GM12878 (cell line): ENCODE measurements around the gene FIBCD1. TPM values are rescaled to one million over a fixed set of nuclear protein-coding genes. Genes with fewer than 3 reads are reported as not detected.

Experiments used
- ATAC-seq: fragments of 200-7000 bp; cut with Tn5 transposase; 3 replicates; pipeline ENCODE4 v1.9.1; 2020; ENCODE audit warnings: mild to moderate bottlenecking, moderate library complexity
- BruUV-seq: library from RNA; stranded (reverse); fragments of 400-500 nt; replicated peaks from 2 replicates; lab custom pipeline; 2021; lab: Mats Ljungman, UMichigan
- CTCF ChIA-PET: fragments of 300-600 bp; sonication (Branson Sonifier 250); formaldehyde crosslinking; extraction: SDS; loops from one replicate; lab custom pipeline; 2021; ENCODE audit warnings: inconsistent platforms; lab: Yijun Ruan, JAX
- POLR2A ChIA-PET: fragments of 350-600 bp; formaldehyde crosslinking; extraction: SDS; loops from one replicate; lab custom pipeline; 2021; ENCODE audit warnings: inconsistent platforms; lab: Charles Lee
- RAD21 ChIA-PET: fragments of 300-600 bp; sonication (Branson Sonifier 250); formaldehyde crosslinking; loops from one replicate; lab custom pipeline; 2023; ENCODE audit warnings: antibody characterized with exemption; ENCODE audit not compliant: unreplicated experiment; lab: Charles Lee
- SMC1A ChIA-PET: fragments of 300-600 bp; sonication (Branson Sonifier 250); formaldehyde crosslinking; loops from one replicate; lab custom pipeline; 2023; ENCODE audit not compliant: unreplicated experiment, uncharacterized antibody; lab: Charles Lee
- DNase-seq: peaks from one replicate; pipeline ENCODE4 v3.0.0-alpha.2; 2011; ENCODE audit warnings: low read depth, low spot score
- FAIRE-seq: peaks from 3 replicates; lab custom pipeline; 2011; peaks lifted over from hg19 to GRCh38; lab: Jason Lieb, UNC
- H2AFZ ChIP-seq: 2 replicates; pipeline ENCODE4 v1.6.0; 2011; ENCODE audit warnings: low read depth, low read length, control low read depth; ENCODE audit not compliant: control insufficient read depth
- H3K27ac ChIP-seq: 2 replicates; pipeline ENCODE4 v1.5.1; 2011; ENCODE audit warnings: control low read depth; ENCODE audit not compliant: control insufficient read depth, insufficient read depth
- H3K27me3 ChIP-seq, 2 experiments: replicated peaks in 1 of 2; 2 replicates each; pipeline versions ENCODE4 v1.6.0 to v1.6.1; 2011; ENCODE audit warnings: low read length in 1 of 2; ENCODE audit not compliant: control insufficient read depth in 2 of 2, insufficient read depth in 2 of 2
- H3K36me3 ChIP-seq, 2 experiments: 2 replicates each; pipeline ENCODE4 v1.5.1; 2011; ENCODE audit warnings: low read length in 1 of 2; ENCODE audit not compliant: control insufficient read depth in 2 of 2, insufficient read depth in 2 of 2
- H3K4me1 ChIP-seq: 2 replicates; pipeline ENCODE4 v1.6.1; 2011; ENCODE audit warnings: mild to moderate bottlenecking, low read length, moderate library complexity, mixed read lengths; ENCODE audit not compliant: control insufficient read depth, insufficient read depth
- H3K4me2 ChIP-seq: 2 replicates; pipeline ENCODE4 v1.6.0; 2011; ENCODE audit warnings: control low read depth; ENCODE audit not compliant: control insufficient read depth, insufficient read depth
- H3K4me3 ChIP-seq: fragments of 200-600 bp; sonication (generic); 2 replicates; pipeline ENCODE4 v1.5.1; 2016
- H3K79me2 ChIP-seq: 2 replicates; pipeline ENCODE4 v1.6.0; 2011; ENCODE audit warnings: low read length; ENCODE audit not compliant: control insufficient read depth, insufficient read depth
- H3K9ac ChIP-seq: 2 replicates; pipeline ENCODE4 v1.8.0; 2011; ENCODE audit warnings: low read length, control low read depth, mixed read lengths; ENCODE audit not compliant: control insufficient read depth, insufficient read depth
- H3K9me3 ChIP-seq: replicated peaks from 3 replicates; pipeline ENCODE4 v1.5.1; 2011; ENCODE audit warnings: mild to moderate bottlenecking, low read length; ENCODE audit not compliant: control insufficient read depth, insufficient read depth
- H4K20me1 ChIP-seq: 2 replicates; pipeline ENCODE4 v1.6.0; 2011; ENCODE audit not compliant: control insufficient read depth, insufficient read depth
- CHD2 ChIP-seq: IDR thresholded peaks from 2 replicates; pipeline ENCODE4 v1.6.1; 2011; ENCODE audit warnings: low read depth, low read length, improper control_type of control experiment, borderline replicate concordance
- GATAD2B ChIP-seq: fragments of 450-650 bp; conservative IDR thresholded peaks from 2 replicates; pipeline ENCODE4 v1.6.1; 2017; ENCODE audit warnings: low read depth, mild to moderate bottlenecking, moderate library complexity
- IKZF2 ChIP-seq, 2 experiments: fragments of 450-650 bp; IDR thresholded peaks; 2 replicates each; pipeline ENCODE4 v1.6.1; 2017; ENCODE audit warnings: mild to moderate bottlenecking in 2 of 2, moderate library complexity in 2 of 2
- MYC ChIP-seq: IDR thresholded peaks from 2 replicates; pipeline ENCODE4 v1.6.1; 2011; ENCODE audit warnings: mild to moderate bottlenecking, low read length, moderate library complexity, inconsistent platforms; ENCODE audit not compliant: insufficient read depth, insufficient replicate concordance, insufficient read length, severe bottlenecking
- NRF1 ChIP-seq: conservative IDR thresholded peaks from 2 replicates; pipeline ENCODE4 v1.6.1; 2011; ENCODE audit warnings: mild to moderate bottlenecking, low read depth, low read length, improper control_type of control experiment
- RB1 ChIP-seq: fragments of 450-650 bp; formaldehyde crosslinking; IDR thresholded peaks from 2 replicates; pipeline ENCODE4 v1.6.1; 2017; ENCODE audit warnings: mild to moderate bottlenecking, borderline replicate concordance
- RUNX3 ChIP-seq: IDR thresholded peaks from 2 replicates; pipeline ENCODE4 v1.6.1; 2012; ENCODE audit warnings: low read length, inconsistent platforms
- SP1 ChIP-seq: IDR thresholded peaks from one replicate; pipeline ENCODE4 v1.6.1; 2011; ENCODE audit warnings: low read depth, low read length
- SREBF2 ChIP-seq: IDR thresholded peaks from 2 replicates; pipeline ENCODE4 v1.6.1; 2012; ENCODE audit warnings: mild to moderate bottlenecking, low read length
- STAT3 ChIP-seq: IDR thresholded peaks from 2 replicates; pipeline ENCODE4 v1.6.1; 2011; ENCODE audit warnings: low read depth, low read length, improper control_type of control experiment
- YBX1 ChIP-seq: fragments of 450-650 bp; IDR thresholded peaks from 2 replicates; pipeline ENCODE4 v1.6.1; 2016; ENCODE audit warnings: antibody characterized with exemption
- WGBS: methylation state at CpG from one replicate; pipeline ENCODE4 v1.1.6; 2016; ENCODE audit warnings: low lambda C conversion rate; ENCODE audit not compliant: insufficient replicate concordance, insufficient coverage; ENCODE audit errors: missing lambda C conversion rate; 5-methylcytosine and 5-hydroxymethylcytosine counted together
- in situ Hi-C: fragments of 300-500 bp; cut with MboI; formaldehyde crosslinking; loops from 9 replicates; pipeline ENCODE4 v1.14.3; 2018; ENCODE audit warnings: mixed read lengths
- intact Hi-C: fragments of 100-400 bp; cut with micrococcal nuclease; formaldehyde crosslinking; loops from one replicate; pipeline ENCODE4 v1.14.2; 2022; ENCODE audit not compliant: unreplicated experiment
- polyA plus RNA-seq, 11 experiments: library from polyadenylated mRNA; depleted of rRNA in 4 of 11; unstranded in 6 of 11; stranded (reverse) in 5 of 11; fragments of >200 nt; fragmentation: Nextera tagmentation in 4 of 11; fragmentation: Illumina TruSeq in 1 of 11; extraction: Ambion mirVana in 4 of 11; extraction: Trizol in 1 of 11; gene quantifications; 1 replicate in 1 of 11; 2 replicates in 10 of 11; pipeline versions ENCODE4 v1.2.1 to v1.2.3, GENCODE V29; 2011 to 2016; ENCODE audit warnings: inconsistent platforms in 2 of 11, missing spikeins in 2 of 11, low read depth in 1 of 11
- total RNA-seq, 4 experiments: library from RNA; depleted of rRNA in 3 of 4; stranded (reverse); fragments of >200 nt in 3 of 4; fragmentation: Illumina TruSeq in 1 of 4; extraction: Trizol in 1 of 4; gene quantifications; 2 replicates each; pipeline versions ENCODE4 v1.2.1 to v1.2.3, GENCODE V29; 2013 to 2021
- TF ChIP-seq, protein P1 (sequence below): IDR thresholded peaks from 2 replicates; pipeline ENCODE4 v1.6.1; 2012; ENCODE audit warnings: mild to moderate bottlenecking, low read depth, low read length
- TF ChIP-seq, protein P2 (sequence below): fragments of 450-650 bp; IDR thresholded peaks from 2 replicates; pipeline ENCODE4 v1.6.1; 2017; ENCODE audit warnings: mild to moderate bottlenecking, low read depth, inconsistent platforms; ENCODE audit not compliant: poor library complexity, severe bottlenecking
- TF ChIP-seq, protein P3 (sequence below): fragments of 450-650 bp; formaldehyde crosslinking; IDR thresholded peaks from 2 replicates; pipeline ENCODE4 v1.4.0; 2022; ENCODE audit warnings: mild to moderate bottlenecking, moderate library complexity
- TF ChIP-seq, protein P4 (sequence below): IDR thresholded peaks from 2 replicates; pipeline ENCODE4 v1.6.1; 2011; ENCODE audit warnings: borderline replicate concordance, low read depth, mild to moderate bottlenecking, moderate library complexity, low read length; ENCODE audit not compliant: insufficient read depth, poor library complexity, severe bottlenecking

Gene FIBCD1
- total and polyA plus RNA-seq, 10 of the 15 experiments (the other 5 are each of a cell fraction or from before 2014, with no cell fraction given) = 0.04 to 0.95 (median 0.25) TPM; not detected in 6

DNA sequence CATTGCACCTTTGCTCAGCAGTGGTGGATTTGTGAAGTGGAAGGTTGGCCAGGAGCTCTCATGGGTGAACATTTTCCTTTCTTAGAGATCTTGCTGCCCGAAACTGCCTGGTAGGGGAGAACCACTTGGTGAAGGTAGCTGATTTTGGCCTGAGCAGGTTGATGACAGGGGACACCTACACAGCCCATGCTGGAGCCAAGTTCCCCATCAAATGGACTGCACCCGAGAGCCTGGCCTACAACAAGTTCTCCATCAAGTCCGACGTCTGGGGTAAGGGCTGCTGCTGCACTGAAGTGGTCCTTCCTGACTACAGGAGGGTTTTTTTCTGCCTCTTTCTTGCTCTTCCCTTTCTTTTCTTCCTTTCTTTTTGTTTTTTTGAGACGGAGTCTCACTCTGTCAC lies 64.3 kb downstream of the FIBCD1 start:
- ATAC-seq (no peak), FAIRE-seq (no peak), DNase-seq (no peak)
- Histone ChIP-seq H3K9ac (no peak overlapping the region), H3K27me3 (no peaks in the 10 kb centered on the region), H3K4me3 (no peak overlapping the region), H4K20me1 (peaks cover 3% of the 10 kb centered on the region; the same call in 1 of the 2 replicates), H2AFZ (no peak overlapping the region), H3K4me2 (no peak overlapping the region), H3K9me3 (no peaks in the 10 kb centered on the region), H3K4me1 (peaks cover 23% of the 10 kb centered on the region), H3K27ac (no peak overlapping the region), H3K36me3 (peaks cover 23 to 28% of the 10 kb centered on the region in 2 experiments), H3K79me2 (no peaks in the 10 kb centered on the region)
- in situ Hi-C loops (loop anchor here (5.0 kb wide), 1 partner anchor 168 kb away; no protein-coding TSS in a partner anchor), intact Hi-C loops (no loop called here)
- ChIA-PET POLR2A (no interaction called here), RAD21 (no interaction called here), CTCF (no interaction called here), SMC1A (no interaction called here)
- 99% methylated on average over 5 of the region's 5 CpGs for WGBS
- no TSS peak for BruUV-seq
- TF ChIP-seq SREBF2 (no peak), CHD2 (no peak), GATAD2B (no peak), STAT3 (no peak), RUNX3 (no peak), SP1 (no peak), MYC (no peak), YBX1 (no peak), IKZF2 (IDR thresholded peaks at IDR 0.05) (no peak), RB1 (no peak), NRF1 (no peak)
- TF ChIP-seq, protein P1, sequence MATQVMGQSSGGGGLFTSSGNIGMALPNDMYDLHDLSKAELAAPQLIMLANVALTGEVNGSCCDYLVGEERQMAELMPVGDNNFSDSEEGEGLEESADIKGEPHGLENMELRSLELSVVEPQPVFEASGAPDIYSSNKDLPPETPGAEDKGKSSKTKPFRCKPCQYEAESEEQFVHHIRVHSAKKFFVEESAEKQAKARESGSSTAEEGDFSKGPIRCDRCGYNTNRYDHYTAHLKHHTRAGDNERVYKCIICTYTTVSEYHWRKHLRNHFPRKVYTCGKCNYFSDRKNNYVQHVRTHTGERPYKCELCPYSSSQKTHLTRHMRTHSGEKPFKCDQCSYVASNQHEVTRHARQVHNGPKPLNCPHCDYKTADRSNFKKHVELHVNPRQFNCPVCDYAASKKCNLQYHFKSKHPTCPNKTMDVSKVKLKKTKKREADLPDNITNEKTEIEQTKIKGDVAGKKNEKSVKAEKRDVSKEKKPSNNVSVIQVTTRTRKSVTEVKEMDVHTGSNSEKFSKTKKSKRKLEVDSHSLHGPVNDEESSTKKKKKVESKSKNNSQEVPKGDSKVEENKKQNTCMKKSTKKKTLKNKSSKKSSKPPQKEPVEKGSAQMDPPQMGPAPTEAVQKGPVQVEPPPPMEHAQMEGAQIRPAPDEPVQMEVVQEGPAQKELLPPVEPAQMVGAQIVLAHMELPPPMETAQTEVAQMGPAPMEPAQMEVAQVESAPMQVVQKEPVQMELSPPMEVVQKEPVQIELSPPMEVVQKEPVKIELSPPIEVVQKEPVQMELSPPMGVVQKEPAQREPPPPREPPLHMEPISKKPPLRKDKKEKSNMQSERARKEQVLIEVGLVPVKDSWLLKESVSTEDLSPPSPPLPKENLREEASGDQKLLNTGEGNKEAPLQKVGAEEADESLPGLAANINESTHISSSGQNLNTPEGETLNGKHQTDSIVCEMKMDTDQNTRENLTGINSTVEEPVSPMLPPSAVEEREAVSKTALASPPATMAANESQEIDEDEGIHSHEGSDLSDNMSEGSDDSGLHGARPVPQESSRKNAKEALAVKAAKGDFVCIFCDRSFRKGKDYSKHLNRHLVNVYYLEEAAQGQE = no peak
- TF ChIP-seq, protein P2, sequence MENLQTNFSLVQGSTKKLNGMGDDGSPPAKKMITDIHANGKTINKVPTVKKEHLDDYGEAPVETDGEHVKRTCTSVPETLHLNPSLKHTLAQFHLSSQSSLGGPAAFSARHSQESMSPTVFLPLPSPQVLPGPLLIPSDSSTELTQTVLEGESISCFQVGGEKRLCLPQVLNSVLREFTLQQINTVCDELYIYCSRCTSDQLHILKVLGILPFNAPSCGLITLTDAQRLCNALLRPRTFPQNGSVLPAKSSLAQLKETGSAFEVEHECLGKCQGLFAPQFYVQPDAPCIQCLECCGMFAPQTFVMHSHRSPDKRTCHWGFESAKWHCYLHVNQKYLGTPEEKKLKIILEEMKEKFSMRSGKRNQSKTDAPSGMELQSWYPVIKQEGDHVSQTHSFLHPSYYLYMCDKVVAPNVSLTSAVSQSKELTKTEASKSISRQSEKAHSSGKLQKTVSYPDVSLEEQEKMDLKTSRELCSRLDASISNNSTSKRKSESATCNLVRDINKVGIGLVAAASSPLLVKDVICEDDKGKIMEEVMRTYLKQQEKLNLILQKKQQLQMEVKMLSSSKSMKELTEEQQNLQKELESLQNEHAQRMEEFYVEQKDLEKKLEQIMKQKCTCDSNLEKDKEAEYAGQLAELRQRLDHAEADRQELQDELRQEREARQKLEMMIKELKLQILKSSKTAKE = no peak
- TF ChIP-seq, protein P3, sequence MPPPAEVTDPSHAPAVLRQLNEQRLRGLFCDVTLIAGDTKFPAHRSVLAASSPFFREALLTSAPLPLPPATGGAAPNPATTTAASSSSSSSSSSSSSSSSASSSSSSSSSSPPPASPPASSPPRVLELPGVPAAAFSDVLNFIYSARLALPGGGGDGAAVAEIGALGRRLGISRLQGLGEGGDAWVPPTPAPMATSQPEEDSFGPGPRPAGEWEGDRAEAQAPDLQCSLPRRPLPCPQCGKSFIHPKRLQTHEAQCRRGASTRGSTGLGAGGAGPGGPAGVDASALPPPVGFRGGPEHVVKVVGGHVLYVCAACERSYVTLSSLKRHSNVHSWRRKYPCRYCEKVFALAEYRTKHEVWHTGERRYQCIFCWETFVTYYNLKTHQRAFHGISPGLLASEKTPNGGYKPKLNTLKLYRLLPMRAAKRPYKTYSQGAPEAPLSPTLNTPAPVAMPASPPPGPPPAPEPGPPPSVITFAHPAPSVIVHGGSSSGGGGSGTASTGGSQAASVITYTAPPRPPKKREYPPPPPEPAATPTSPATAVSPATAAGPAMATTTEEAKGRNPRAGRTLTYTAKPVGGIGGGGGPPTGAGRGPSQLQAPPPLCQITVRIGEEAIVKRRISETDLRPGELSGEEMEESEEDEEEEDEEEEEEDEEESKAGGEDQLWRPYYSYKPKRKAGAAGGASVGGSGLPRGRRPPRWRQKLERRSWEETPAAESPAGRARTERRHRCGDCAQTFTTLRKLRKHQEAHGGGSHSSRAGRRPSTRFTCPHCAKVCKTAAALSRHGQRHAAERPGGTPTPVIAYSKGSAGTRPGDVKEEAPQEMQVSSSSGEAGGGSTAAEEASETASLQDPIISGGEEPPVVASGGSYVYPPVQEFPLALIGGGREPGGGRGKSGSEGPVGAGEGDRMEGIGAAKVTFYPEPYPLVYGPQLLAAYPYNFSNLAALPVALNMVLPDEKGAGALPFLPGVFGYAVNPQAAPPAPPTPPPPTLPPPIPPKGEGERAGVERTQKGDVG (CRISPR knock-in tag) = no peak
- TF ChIP-seq, protein P4, sequence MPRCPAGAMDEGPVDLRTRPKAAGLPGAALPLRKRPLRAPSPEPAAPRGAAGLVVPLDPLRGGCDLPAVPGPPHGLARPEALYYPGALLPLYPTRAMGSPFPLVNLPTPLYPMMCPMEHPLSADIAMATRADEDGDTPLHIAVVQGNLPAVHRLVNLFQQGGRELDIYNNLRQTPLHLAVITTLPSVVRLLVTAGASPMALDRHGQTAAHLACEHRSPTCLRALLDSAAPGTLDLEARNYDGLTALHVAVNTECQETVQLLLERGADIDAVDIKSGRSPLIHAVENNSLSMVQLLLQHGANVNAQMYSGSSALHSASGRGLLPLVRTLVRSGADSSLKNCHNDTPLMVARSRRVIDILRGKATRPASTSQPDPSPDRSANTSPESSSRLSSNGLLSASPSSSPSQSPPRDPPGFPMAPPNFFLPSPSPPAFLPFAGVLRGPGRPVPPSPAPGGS = no peak
